ENCODE results near the gene ZFP91.

DNA sequence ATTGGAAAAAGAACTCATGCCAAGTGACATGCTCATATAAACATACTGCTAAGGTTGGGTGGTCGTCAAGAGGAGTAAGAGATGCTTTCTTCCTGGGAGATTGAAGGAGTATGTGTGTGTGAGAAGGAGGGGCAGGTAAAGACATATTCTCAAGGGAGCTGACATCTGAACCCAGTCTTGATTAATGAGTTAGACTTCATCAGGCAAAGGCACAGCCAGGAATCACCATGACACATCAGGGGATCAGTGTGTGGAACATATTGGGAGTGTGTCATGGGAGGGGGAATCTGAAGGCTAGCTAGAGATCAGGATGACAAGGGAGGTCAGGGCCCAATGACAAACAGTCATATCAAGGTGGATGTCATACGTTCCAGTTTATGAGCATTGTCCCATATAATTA lies 58.5 kb downstream of the ZFP91 start:
- TF ChIP-seq, protein P1, sequence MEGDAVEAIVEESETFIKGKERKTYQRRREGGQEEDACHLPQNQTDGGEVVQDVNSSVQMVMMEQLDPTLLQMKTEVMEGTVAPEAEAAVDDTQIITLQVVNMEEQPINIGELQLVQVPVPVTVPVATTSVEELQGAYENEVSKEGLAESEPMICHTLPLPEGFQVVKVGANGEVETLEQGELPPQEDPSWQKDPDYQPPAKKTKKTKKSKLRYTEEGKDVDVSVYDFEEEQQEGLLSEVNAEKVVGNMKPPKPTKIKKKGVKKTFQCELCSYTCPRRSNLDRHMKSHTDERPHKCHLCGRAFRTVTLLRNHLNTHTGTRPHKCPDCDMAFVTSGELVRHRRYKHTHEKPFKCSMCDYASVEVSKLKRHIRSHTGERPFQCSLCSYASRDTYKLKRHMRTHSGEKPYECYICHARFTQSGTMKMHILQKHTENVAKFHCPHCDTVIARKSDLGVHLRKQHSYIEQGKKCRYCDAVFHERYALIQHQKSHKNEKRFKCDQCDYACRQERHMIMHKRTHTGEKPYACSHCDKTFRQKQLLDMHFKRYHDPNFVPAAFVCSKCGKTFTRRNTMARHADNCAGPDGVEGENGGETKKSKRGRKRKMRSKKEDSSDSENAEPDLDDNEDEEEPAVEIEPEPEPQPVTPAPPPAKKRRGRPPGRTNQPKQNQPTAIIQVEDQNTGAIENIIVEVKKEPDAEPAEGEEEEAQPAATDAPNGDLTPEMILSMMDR (IDR thresholded peaks at IDR 0.05): no peak
- no peak for TF ChIP-seq POLR2A (IDR thresholded peaks at IDR 0.05)

All from thyroid gland (tissue), 4 donors.